Measurements from ENCODE around the gene RCE1.

Gene RCE1

DNA sequence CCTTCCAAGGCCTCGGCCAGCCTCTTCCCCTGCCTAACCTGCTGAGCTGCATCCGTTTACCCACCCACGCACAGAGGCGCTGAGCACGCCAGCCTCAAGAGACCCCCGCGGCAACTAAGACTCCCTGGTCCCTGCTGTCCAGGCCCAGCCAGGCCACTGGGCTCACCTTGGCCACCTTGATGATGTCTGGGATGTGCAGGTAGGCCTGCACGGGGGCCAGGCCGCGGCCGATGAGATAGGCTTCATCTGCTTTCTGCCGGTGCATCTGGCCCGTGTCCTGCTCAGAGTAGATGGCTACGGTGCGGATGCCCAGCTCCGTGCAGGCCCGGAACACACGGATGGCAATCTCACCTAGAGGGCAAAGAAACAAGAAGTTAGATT is 28.3 kb downstream of the RCE1 start:
- no peak overlapping the region for H3K4me3 ChIP-seq (ENCODE audit: low read length)
- TF ChIP-seq CTCF (IDR thresholded peaks at IDR 0.05; ENCODE audit: insufficient read depth, low read depth, low read length, missing control alignments), result no peak
- no peak for DNase-seq (ENCODE audit: low read depth)

- TF ChIP-seq CTCF (IDR thresholded peaks at IDR 0.05; ENCODE audit: insufficient read depth, low read depth, low read length, missing control alignments), result no peak
- DNase-seq (ENCODE audit: low read depth), result no peak
Measured at GRCh38 chr11:66874232-66874631, 31.0 kb downstream of the RCE1 start.

DNA sequence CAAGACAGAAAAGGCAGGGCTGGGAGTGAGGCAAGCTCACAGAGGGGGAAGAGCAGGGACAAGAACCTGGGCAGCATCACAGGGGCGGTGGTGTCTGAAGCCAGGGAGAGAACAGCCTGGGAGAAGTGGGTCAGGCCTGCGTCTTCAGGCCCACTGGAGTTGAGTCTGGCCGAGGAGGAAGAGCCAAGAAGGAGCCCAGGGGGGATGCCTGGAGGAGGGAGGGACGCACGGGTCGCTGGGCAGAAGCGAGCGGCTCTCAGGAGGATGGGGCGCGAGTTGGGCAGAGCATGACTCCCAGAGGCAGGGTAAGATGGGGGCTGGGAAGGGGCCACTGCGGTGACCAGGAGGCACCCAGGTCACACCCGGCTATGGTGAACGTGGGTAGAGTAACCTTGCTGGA is 32.1 kb downstream of the RCE1 start:
- DNase-seq (ENCODE audit: low read depth), result no peak
- TF ChIP-seq CTCF (IDR thresholded peaks at IDR 0.05; ENCODE audit: insufficient read depth, low read depth, low read length, missing control alignments), result no peak
- H3K4me3 ChIP-seq (ENCODE audit: low read length), result no peak overlapping the region

More at GRCh38 chr11:66874232-66874631, 31.0 kb downstream of the RCE1 start:
- no peak overlapping the region for H3K4me3 ChIP-seq (ENCODE audit: low read length)

GRCh38 chr11:66877588-66878385 is 34.5 kb downstream of the RCE1 start:
- peak; percentile 69 for DNase-seq (ENCODE audit: low read depth)
- TF ChIP-seq CTCF (IDR thresholded peaks at IDR 0.05; ENCODE audit: insufficient read depth, low read depth, low read length, missing control alignments), result no peak
- no peak overlapping the region for H3K4me3 ChIP-seq (ENCODE audit: low read length)

- no peak for TF ChIP-seq CTCF (IDR thresholded peaks at IDR 0.05; ENCODE audit: insufficient read depth, low read depth, low read length, missing control alignments)
- peak; percentile 36 for DNase-seq (ENCODE audit: low read depth)
- no peak overlapping the region for H3K4me3 ChIP-seq (ENCODE audit: low read length)
Measured at GRCh38 chr11:66878474-66878873, 35.2 kb downstream of the RCE1 start.

DNA sequence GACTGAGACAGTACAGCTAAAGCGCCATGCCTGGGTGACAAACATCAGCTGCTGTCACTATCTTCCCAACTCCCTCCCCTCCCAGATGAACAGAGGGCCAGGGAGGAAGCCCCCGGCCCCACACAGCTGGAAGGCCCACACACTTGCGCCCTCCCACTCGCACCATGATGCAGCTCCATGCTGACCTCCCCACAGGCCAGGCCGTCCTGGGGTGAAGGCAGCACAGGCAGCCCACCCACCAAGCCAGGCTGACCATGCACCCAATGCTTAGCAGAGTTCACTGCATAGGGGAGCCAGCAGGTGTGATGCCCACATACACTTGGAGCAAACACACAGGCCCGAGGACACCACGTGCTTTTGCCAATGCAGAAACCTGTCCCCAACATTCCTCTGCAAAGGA is 35.8 kb downstream of the RCE1 start:
- no peak overlapping the region for H3K4me3 ChIP-seq (ENCODE audit: low read length)
- TF ChIP-seq CTCF (IDR thresholded peaks at IDR 0.05; ENCODE audit: insufficient read depth, low read depth, low read length, missing control alignments), result no peak

DNA sequence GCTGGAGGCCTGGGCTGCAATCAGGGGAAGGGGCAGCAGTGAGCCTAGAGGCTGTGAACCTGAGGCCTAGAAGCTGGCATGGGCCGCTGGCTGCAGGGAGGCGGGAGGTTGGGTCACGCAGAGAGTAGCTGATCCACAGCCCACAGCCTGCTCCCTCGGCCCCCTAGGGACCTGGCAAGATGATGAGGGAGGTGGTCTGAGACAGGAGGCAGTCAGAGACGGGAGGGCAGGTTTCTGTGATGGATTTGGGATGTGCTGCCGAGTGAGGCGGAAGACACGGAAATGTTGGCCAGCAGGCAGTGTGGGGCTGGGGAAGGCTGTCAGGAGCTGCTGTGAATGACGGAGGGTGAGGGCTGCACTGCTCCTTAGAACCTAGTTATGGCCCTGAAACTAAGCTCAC is 36.3 kb downstream of the RCE1 start:
- no peak for TF ChIP-seq CTCF (IDR thresholded peaks at IDR 0.05; ENCODE audit: insufficient read depth, low read depth, low read length, missing control alignments)
- no peak for DNase-seq (ENCODE audit: low read depth)
- H3K4me3 ChIP-seq (ENCODE audit: low read length), result no peak overlapping the region

More for the DNA sequence above, 35.8 kb downstream of the RCE1 start:
- DNase-seq (ENCODE audit: low read depth), result no peak

Measured in epithelial cell of esophagus (primary cell).